NCI-H1694 treated with DMSO at 0.1 percent for 48 hours (cell line): Measurements from ENCODE around the gene NHSL2.

Source experiments
- DNase-seq: peaks from one replicate; lab custom pipeline; 2025; lab: John Stamatoyannopoulos, UW

NHSL2 gene

GRCh38 chrX:72078411-72078810 lies 167.8 kb downstream of the NHSL2 start:
- DNase-seq: no peak

GRCh38 chrX:72079607-72080006 lies 169.0 kb downstream of the NHSL2 start:
- DNase-seq: no peak

DNA sequence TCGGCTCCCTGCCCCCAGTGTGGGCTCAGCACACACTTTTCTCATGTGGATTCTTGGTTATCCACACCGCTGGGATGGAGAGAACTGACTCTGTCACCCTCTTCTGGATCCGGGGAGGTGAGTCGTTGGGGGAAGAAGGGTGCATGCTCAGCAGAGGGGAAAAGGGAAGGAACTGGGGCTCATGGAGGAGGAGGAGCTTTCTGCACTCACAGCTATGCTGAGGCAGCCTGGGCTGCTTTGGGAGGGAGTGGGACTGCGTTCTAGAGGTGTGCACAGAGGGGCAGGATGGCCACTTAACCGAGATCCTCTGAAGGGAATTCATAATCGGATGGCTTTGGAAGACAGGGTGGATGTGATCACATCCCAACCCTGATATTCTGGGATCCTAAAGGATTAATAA lies 169.5 kb downstream of the NHSL2 start:
- DNase-seq: no peak

GRCh38 chrX:72080800-72081199 lies 170.2 kb downstream of the NHSL2 start:
- DNase-seq: no peak

- no peak for DNase-seq
These were observed 171.1 kb downstream of the NHSL2 start for GRCh38 chrX:72081605-72082320.

GRCh38 chrX:72083291-72083690 lies 172.6 kb downstream of the NHSL2 start:
- no peak for DNase-seq

DNA sequence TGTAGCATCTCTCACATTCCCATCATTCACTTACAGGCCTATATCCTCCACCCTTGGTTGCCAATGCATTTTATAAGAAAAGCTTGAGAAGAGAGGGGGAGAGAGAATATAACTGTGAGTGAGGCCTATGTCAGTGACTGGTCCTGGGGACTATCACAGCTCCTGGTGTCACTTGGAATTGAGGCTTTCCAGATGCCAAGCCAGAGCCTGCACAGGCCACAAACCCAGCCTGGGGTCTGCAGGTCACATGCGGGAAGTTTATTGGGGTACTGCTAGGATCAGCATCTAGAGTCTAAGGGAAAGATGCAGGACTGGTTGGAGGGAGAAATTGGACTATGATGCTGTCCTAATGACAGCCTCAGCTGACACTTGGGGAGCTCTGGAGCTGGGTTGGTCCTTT lies 173.5 kb downstream of the NHSL2 start:
- no peak for DNase-seq

GRCh38 chrX:72086995-72087394 lies 176.3 kb downstream of the NHSL2 start:
- no peak for DNase-seq

- DNase-seq: no peak
These were observed 178.1 kb downstream of the NHSL2 start for GRCh38 chrX:72088761-72089160.

GRCh38 chrX:72089254-72089653 lies 178.6 kb downstream of the NHSL2 start:
- DNase-seq: no peak

DNA sequence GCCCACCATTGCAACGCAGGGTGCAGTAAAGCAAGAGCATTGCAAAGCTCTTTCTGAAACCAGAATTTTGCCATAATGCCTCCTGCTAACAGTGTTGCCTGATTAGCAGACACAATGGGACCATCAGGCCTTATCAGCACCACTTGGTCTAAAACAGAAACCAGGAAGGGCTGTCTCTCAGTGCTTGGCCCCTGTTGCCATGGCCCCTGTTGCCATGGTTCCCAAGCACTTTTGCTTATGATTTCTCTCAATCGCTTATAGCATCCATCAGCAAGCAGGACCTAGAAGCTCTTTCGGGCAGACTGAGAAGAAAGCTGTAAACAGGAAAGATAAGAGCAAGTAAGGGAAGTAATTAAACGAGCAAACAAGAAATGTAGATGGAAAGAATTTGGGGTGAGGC lies 184.2 kb downstream of the NHSL2 start:
- no peak for DNase-seq

DNA sequence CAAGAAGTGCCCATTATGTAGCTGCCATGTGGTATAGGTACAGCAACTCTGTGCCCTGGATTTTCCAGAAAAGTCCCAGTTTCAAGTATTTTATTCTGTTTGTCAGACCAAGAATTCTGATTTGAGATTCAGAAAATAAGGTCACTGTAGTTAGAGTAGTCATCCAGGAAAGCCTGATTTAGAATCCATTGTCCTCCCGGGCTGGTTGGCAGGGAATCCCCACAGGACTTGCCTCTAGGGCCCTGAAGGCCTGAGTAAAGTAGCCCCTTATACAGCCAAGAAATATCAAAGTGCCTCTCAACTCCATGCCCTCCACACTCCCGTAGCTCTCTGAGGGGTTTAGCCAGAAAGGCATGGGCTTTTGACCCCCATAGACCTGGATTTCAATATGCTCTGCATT lies 184.7 kb downstream of the NHSL2 start:
- no peak for DNase-seq

GRCh38 chrX:72097098-72097497 lies 186.5 kb downstream of the NHSL2 start:
- no peak for DNase-seq

DNA sequence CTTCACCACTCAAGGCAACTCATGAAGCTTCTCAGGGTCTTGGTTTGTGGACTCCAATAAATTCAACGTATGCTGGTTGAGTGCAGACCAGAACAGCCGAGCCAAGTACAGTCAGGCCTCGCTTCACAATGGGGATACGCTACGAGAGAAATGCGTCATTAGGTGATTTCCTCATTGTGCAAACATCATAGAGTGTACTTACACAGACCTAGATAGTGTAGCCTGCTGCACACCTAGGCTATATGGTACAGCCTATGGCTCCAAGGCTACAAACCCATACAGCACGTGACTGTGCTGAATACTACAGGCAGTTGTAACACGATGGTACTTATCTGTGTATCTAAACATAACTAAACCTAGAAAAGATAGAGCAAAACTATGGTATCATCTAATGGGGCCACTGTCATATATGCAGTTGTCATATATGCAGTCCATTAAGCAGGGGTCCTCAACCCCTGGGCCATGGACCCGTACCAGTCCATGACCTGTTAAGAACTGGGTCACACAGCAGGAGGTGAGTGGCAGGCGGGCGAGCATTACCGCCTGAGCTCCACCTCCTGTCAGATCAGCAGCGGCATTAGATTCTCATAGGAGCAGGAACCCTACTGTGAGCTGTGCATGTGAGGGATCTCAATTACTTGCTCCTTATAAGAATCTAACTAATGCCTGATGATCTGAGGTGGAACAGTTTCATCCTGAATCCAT lies 189.6 kb downstream of the NHSL2 start:
- no peak for DNase-seq

DNA sequence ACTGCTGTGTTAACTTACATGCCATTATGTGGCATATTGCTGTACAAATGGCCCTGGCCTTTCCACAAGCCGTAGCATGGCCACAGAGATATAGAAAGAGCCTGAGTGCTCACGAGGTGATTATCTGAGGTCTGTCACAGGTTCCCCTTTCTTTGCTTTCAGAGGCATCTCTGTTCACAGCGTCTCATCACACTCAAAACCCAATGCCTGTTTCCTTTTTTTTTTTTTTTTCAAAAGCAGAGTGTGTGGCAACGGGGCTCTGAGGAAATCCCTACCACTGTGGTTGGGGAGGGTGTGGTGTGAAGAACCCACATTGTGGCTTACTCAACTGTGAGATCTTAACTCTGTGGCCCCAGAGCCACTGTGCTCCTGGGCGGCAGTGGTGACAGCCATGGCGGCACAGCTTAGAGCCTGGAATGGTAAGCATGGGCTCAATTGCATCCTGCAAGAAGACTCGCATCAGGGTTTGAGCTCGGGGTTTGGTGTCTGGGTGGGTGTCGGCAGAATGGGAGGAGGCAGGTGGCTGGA lies 190.2 kb downstream of the NHSL2 start:
- no peak for DNase-seq

- no peak for DNase-seq
These were observed 191.0 kb downstream of the NHSL2 start for GRCh38 chrX:72101597-72102037.

DNA sequence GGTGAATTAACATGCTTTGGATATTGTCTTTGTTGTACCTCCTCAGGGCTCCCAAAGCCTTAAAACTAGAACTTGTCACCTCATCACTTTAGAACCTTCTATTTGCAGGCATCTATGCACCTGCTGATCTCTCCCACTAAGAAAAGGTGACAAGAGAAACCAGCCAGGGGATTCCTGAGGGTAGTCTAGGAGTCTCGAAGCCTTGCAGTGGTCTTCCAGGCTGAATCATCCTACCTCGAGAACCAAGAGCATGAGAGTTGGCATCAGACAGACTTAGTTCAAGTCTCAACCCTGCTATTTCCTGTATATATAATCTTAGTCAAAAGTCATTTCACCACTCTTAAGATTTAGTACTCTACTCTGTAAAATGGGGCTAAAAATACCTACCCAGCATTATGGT lies 191.5 kb downstream of the NHSL2 start:
- DNase-seq: no peak

DNA sequence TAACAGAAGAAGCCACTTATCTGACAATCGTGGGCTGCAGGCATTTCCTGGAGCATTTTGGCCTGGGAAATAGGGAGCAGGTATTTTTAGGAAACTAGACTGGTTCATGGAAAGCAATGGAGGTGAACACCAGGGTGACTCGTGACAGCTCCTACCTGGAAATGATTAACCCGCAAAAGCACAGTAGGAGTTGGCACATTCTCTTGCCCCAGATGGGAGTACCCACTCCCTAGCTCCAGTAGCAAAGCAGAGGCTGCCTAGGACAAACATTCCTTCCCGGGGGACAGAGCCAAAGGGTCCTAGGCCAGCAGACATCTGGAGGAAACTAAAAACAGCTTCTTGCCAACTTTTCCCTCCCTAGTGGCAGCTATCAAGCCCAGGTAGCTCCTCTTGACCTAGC lies 192.1 kb downstream of the NHSL2 start:
- DNase-seq: no peak

- DNase-seq: no peak
These were observed 194.8 kb downstream of the NHSL2 start for GRCh38 chrX:72105436-72105835.

DNA sequence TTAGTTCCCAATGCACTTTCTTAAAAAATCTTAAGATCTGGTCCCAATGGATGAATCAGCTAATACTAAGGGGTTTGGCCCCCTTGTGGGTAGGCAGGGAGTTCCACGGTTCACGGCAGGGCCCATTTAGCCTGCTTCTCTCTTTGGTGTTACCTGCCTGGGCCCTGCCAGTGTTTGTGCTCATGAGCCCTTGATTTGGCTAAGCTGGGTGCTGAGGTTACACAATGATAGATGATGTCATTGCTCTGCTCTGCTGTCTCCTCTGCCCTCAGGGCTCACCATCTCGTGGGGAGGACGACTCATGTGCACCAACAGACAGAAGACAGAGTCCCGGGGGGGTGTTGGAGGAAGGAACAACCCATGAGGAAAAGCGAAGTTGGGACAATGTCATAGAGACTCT lies 196.7 kb downstream of the NHSL2 start:
- no peak for DNase-seq

DNA sequence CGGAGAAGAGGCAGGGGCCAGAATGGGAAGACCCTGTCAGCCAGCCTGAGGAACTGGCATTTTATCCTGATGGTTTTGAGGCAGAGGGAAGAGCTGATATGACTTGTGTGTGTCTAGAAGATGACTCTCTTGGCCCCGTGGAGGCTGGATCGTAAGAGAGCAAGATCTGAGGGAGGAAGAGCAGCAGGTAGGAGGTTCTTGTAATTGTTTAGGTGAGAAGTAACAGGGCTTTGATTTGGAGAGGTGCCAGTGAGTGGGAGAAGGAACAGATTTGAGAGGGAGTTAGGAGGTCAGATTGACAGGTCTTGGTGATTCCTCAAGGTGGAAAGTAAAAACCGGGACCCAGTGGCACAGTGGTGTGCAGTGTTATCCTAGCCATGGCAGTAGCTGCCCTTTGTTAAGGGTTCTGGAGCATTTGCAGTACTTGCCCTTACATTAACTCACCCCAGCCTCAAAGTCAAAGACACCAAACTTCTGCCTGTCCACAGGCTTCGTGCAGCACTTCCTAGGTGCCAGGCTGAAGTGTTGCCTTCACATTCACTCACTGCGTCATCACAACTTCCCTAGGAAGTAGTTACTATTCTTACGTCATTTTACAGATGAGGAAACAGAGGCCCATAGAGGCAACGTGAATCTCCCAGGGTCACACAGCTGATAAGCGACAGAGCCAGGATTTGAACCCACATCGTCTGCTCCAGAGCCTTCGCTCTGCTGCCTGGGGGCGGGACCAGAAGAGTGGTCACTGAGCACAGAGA lies 197.4 kb downstream of the NHSL2 start:
- DNase-seq: no peak

GRCh38 chrX:72108666-72109065 lies 198.0 kb downstream of the NHSL2 start:
- DNase-seq: no peak
